ENCODE data around the gene CBLL1.

- TF ChIP-seq CTCF (IDR thresholded peaks at IDR 0.05) (no peak), HMGXB4 (CRISPR knock-in tag; IDR thresholded peaks at IDR 0.05) (no peak), FOXK1 (CRISPR knock-in tag; IDR thresholded peaks at IDR 0.05) (no peak), PREB (CRISPR knock-in tag; IDR thresholded peaks at IDR 0.05; ENCODE audit: borderline replicate concordance) (no peak), FOXJ3 (CRISPR knock-in tag; IDR thresholded peaks at IDR 0.05; ENCODE audit: borderline replicate concordance) (no peak), ELF4 (CRISPR knock-in tag; IDR thresholded peaks at IDR 0.05; ENCODE audit: low read depth) (no peak), ATF1 (CRISPR knock-in tag; IDR thresholded peaks at IDR 0.05) (no peak), ATF3 (CRISPR knock-in tag; conservative IDR thresholded peaks at IDR 0.05) (no peak), ESRRA (CRISPR knock-in tag; IDR thresholded peaks at IDR 0.05; ENCODE audit: borderline replicate concordance) (no peak), E2F5 (CRISPR knock-in tag; IDR thresholded peaks at IDR 0.05) (no peak), CREB1 (CRISPR knock-in tag; IDR thresholded peaks at IDR 0.05) (no peak), MAX (CRISPR knock-in tag; IDR thresholded peaks at IDR 0.05) (no peak), KAT7 (CRISPR knock-in tag; IDR thresholded peaks at IDR 0.05; ENCODE audit: borderline replicate concordance) (no peak)
Observed at GRCh38 chr7:107792364-107792763, 48.4 kb downstream of the CBLL1 start.

All from WTC11 (cell line).